GM18907 (cell line): ENCODE results near the gene ATP13A2.

Experiments used
- ATAC-seq: cut with Tn5 transposase; IDR thresholded peaks from one replicate; pipeline ENCODE4 v1.9.1; 2021; ENCODE audit warnings: mild to moderate bottlenecking, moderate library complexity; ENCODE audit not compliant: unreplicated experiment

The ATP13A2 gene

DNA sequence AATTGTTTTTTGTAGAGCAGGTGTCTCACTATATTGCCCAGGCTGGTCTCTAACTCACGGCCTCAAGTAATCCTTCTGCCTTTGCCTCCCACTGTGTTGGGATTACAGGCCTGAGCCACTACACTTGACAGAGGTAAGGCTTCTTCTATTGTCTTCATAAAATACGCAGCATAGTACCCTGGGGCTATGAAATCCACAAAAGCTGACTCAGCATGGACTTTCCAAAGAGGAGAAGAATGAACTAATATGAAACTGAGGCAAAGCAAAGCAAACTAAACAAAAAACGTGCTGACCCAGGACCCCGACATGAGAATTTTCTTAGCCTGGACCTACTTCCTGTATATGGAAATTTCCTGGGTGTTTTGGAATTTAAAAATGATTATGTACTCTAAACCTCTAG, 18.5 kb upstream of the ATP13A2 start:
- no peak for ATAC-seq

DNA sequence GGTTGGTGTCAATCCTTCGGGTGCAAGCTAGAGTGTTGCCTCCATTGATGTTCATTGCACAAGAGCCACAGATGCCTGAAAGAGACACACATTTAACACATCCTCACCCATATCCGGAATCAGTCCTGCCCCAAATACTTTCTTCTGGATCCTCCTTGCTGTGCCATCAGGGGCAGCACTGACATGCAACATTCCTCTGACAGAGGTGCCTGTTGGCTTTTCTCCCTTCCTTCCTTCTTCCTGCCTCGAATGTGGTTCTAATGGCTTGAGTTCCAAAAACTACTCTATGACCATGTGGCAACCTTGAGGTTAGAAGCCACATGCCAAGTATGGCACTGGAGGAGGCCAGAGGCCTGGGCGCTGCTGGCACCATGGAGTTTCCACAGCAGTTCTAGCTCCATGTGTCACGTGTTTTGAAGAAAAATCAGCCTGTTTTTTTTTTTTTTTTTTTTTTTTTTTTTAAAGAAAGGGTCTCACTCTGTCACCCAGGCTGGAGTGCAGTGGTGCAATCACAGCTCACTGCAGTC, 17.0 kb upstream of the ATP13A2 start:
- no peak for ATAC-seq

DNA sequence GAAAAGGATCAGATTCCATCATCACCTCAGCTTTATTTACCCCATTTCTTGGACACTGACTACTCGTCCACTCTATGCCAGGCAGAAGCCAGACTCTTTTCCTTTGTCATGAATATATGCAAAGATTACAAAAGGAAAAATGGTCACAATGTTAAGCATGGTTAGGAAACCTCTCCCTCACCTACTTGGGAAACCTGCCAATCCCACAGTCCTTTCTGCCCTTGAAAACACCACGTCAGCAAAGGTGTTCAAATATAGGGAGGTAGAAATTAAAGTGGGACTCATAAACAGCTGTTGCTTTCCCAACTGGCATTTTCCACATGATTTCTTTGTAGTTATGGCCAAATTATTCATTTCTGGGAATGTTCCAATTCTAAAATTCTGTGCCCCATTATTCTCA, 16.2 kb upstream of the ATP13A2 start:
- no peak for ATAC-seq

DNA sequence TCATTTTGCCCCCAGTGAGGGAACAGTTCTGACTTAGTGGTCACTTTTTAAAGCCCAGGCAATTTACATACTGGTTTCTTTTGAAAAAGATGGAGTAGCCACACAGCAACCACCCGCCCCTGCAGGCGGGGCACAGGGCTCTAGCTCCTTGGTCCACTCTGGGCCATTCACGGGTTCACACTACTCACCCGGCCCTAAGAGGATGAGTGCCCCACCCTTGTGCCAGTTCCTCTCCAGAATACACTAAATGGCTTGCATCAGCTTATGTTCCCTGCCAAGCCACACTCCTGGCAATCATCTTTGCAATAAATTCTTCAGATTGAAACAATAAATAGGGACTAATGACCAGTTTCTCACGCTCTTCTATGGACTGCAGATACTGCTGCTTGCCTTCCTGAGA, 15.7 kb upstream of the ATP13A2 start:
- ATAC-seq = no peak

DNA sequence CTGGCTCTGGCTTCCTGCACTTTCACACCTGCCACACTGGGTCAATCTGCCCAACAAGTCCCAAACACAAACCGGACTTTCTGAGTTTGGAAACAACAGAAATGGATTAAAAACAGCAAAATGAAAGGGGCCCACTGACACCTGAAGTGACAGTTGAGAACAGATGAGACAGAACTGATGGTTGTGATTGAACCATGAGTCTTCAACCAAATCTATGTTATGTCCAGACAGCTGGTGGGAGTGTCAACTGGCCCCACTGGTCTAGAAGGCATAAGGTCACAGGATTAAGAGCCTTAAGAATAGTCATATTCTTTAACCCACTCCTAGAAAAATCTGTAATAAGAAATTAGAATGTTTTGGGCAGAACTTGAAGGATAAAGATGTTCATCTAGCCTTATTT, 13.0 kb upstream of the ATP13A2 start:
- ATAC-seq = no peak

DNA sequence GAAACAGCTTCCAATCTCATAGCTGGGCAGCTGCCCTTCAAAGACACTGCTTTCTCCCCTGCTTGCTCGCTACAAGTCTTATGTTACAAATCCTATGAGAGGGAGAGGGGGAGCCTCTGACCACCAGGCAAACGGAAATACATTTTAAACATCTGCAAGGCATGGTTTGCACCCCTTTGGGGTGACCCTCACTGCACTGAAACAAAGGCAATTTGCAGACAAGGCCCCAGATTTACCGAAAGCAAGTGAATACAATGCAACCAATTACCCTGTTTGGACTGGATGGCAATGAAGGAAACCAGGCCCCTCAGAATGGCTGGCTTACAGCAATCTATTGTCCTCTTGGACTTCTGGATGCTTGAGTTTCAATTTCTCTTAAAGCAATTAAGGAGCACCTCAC, 11.8 kb upstream of the ATP13A2 start:
- no peak for ATAC-seq

DNA sequence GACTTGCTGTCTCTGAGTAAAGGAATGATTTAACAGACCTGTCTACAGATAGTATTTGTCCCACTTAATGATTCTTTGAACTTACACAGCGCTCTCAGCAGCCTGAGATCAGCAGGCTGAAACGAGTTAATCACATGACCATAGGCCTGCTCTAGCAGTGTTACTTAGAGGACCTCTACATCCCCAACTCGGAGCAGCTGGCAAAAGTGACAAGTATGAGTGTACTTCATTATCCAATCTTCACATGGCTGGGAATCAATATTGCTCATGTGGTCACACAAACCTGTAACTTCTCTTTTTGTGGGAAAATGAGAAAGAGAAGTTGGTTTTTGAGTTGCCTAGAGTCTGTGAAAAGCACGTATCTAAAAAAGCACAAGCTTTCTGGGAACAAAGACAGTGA, 11.4 kb upstream of the ATP13A2 start:
- peak; percentile 53 for ATAC-seq

DNA sequence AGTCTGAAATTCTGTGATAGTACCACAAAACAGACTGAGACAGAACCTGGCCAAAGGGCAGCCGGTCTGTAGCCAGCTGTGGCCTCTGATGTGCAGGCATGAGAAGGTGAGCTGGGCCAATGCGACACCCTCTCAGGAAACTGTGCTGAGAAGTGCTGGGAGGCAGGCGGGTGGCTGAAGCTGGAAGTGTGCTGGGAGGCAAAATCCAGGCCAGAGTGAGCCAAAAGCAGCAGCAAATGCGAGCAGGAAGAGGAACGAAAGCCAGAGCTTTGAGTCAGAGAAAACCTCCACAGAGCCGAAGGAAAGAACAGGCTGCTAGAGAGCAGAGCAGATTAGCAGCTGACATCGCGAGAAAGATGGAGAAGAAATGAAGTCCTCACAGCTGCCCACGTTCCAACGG, 10.2 kb upstream of the ATP13A2 start:
- no peak for ATAC-seq

DNA sequence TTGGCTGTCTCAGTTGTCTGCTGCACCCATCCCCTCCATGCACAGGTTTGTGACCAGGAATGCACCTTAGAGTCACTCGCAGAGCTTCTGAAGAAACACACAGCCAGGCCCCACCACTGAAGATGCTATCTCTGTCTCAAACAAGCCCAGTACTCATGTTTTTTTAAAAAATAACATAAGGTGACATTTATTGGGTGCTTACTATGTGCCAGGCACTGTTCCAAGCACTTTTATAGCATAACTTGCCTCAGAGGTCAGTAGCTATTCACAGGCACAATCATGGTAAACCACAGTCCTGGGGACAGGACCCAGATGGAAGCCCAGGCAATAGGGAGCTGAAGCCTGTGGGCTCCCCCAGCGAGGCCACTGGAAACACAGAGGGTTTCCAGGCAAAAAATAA, 8.8 kb upstream of the ATP13A2 start:
- no peak for ATAC-seq

DNA sequence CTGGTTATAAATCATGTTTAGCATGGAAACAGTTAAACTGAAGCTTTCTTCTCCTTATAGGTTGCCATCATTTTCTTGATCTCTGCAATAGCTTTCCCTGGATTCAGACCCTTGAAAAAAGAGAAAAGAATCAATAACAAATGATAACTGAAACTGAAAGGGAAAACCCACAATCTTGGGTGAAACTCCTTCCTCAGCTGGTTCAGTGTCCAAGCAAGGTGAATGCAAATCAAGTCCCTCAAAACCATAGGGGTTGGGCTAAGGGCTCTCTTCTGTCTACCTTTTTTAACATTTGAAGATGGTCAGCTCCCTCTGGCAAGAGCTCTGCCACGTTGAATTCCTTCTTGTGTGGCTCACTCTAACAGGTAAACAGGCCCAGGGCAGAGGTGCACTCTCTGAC, 7.1 kb upstream of the ATP13A2 start:
- peak; percentile 42 for ATAC-seq

DNA sequence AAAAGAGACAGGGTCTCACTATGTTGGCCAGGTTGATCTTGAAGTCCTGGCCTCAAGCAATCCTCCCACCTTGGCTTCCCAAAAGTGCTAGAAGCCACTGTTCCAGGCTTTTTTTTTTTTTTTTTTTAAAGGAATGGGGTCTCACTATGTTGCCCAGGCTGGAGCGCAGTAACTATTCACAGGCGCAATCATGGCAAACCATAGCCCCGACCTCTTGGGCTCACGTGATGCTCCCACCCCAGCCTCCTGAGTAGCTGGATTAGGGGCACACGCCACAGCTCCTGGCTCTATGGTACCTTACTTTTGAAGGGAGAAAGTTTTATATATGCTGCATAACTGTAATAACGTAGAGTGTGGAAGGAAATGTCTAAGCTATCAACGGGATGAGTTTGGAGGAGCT, 5.7 kb upstream of the ATP13A2 start:
- no peak for ATAC-seq

DNA sequence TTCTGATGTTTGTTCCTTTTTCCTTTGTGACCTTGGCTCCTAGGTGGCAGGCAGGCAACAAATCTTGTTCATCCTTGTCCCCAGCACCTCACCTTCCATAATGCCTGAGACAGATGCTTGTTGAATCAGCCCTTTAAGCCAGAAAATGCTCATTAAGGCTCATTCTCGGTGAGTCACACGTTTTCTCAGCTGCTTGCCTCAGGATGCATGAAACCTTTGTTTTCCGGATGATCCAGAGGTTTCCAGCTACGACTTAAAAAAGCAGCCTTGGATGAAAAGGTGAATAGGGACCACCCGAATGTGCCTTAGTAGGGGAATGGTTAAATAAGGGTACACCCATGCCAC, 4.6 kb upstream of the ATP13A2 start:
- no peak for ATAC-seq

DNA sequence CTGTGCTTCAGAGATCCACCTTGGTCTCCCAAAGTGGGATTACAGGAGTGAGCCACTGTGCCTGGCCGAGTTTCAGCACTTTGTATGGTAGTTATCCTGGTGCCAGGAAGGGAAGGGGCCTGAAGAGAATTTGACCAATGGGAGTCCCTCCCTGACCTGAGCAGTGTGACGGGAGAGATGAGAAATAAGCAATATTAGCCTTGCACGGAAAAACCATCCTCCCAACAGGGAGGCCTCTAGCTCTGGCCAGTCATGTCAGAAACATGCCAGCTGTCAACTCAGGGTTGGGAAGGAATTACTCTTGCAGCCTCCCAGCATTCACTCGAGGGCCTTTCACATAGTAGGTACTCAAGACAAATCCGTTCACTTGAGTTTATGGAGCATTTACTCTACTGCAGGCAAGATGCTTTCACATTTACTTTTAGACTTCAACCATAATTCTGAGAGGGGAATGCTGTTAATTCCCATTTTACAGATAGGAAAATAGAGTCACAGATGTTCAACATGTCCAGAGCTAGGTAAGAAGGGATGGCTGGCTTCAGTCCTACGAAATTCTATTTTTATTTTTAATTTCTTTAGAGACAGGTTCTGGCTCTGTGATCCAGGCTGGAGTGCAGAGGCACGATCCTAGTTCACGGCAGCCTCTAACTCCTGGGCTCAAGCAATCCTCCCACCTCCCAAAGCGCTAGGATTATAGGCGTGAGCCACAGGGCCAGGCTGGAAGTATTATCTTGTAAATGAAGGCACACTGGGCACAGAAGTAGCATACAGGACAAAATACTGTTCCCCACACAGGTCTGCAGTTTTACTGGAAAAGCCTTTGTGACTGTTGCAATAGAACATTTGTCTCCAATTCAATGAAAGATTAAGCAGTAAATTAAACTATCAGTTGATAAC, 3.2 kb upstream of the ATP13A2 start:
- ATAC-seq = no peak

DNA sequence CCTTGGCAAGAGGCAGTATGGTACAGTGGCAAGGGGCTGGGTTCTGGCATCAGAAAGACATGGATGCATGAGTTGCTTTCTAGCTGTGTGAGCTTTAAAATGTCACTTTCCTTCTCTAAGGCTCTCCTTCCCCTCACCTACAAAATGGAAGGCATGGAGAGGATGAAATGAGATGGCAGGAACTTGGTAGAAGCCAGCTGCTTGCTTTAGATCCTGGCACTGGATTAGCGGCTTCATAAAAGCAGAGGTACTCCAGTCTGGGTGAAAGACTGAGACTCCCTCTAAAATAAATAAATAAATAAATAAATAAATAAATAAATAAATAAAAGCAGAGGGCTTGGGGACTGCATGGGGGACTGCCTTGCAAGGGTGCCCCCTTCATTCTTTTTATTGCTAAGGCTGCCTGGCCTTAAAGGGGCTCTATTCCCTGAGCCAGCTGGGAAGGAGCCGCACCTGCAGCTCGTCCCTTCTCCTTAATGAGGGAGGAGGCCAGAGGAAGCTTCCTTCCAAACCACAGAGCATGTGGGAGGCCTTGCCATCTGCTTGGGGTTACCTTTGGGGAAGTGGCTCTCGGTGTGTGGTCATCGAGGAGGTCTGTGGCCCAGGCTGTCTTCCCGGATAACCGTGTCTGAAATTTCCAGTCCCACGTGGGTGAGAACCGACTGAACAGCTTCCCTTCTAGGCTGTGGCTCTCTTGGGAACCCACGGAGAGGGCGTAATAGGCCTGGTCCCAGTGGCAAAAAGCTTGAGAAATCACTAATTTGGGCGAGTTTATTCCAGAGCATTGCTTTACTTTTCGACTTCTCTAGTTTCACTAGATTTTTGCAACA, 2.0 kb upstream of the ATP13A2 start:
- no peak for ATAC-seq

DNA sequence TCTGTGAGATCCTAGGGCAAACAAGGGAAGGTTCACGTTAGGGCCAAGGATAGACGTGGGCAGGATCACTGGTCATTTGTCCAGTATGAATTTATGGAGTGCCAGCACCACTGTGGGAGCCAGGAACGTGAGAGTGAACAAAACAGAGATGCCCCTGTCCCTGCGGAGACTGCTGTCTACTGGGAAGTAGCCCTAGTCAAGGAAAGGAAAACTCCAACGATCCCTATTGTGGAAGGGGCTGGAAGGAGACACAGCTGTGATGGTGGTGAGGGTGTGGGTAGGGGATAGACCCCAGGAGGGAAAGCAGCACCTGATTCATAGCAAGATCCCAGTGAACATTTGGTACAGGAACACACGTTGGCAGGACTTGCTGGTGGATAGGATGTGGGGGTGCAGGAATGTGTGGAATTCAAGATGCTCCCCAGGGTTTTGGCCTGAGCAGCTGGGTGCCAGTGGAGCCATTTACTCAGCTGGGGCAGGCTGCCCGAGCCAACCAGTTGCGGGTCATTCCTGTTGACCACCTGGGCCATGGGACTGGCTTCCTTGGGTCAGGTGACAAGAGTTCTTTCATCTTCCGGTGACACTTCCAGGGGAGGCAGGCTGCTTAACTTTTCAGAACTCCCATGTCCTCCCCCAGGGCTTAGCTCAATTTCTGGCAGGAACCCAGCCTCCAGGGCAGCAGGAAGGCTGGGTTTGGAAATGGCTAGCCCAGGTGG, 1.2 kb upstream of the ATP13A2 start:
- ATAC-seq = no peak

DNA sequence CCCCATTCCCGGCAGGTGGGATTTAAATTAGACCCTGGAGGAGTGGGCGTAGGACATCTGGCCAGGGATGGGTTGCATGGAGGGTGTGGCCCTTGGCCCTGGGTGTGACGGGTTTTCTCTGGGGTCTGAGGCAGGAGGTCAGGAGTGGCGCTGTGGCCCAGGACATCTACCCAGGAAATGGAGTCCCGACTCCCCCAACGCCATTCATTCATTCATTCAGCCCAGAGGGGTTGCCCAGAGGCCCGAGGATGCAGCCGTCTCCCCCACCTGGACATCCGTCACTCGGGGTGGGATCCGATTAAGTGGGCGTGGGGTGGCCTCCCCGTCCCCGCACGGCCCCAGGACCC, 663 bp downstream of the ATP13A2 start:
- ATAC-seq = no peak

DNA sequence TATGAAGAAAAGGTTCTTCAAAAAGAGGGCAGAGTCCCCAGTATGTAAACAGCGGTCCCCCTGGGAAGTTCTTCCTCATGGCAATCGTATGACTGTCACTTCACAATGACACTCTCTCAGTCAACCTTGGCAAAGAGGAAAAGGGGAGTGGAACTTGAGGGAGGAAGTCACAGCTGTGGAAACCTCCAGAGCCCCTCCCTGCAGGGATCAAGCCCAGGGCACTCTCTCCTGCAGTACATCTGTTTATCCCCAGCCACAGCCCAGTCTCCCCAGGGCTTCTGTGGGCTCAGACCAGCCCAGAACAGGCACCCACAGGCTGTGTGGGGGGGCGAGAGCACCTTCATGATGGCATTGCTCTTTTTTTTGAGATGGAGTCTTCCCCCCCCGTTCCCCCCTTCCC, 2.0 kb downstream of the ATP13A2 start:
- ATAC-seq = no peak

DNA sequence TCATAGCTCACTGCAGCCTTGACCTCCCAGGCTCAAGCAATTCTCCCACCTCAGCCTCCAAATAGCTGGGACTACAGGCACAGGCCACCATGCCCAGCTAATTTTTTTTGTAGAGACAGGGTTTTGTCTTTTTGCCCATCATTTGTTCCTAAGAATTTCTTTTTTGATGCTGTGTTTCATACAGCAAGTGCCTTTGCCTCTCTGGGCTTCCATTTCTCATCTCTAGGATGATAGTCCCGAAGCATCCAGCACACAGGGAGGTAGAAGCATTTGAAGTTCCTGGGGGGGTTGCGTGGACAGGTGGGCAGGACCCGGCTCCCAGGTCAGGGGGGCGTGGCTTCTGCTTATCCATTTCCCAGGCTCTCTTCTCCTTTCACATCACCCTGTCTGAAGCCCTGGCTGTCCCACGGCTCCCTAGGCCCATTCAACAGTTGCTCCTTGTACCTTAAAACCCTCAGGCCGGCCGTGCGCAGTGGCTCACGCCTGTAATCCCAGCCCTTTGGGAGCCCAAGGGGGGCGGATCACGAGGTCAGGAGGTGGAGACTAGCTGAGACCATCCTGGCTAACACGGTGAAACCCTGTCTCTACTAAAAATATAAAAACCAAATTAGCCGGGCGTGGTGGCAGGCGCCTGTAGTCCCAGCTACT, 3.4 kb downstream of the ATP13A2 start:
- ATAC-seq = no peak

DNA sequence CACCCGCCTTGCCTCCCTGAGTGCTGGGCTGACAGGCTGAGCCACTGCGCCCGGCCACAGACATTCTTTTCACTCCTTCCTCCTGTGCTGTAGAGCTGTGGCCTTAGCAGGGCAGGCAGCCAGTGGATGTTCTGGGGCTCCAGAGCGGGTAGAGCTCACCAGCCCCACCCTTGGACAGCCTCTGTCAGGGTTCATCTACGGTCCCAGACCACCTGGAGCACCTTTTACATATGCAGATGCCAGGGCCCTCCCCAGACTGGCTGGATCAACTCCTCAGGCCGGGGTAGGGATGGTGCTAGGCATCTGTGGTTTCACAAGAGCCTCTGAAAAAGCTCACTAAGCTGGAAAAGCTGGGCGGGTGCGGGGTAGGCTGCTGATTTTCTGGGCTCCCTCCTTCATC, 4.6 kb downstream of the ATP13A2 start:
- ATAC-seq = no peak

DNA sequence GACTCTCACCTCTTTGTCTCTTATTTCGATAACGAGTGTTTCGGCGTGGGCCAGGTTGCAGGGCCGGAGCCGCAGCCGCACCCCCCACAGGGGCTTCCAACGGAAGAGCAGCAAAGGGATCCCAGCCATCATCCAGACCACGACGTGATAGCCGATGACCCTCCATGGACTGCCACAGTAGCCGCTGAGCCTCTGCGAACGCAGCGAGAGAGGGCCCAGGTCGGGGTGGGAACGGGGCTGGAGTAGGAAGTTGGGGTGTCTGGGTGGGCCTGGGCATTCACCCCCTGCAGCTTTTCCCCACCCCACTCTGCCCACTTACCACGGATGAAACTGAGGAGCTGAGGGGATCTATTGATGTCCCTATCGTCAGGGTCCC, 6.4 kb downstream of the ATP13A2 start:
- ATAC-seq = no peak
